Stimulated activated CD4-positive, alpha-beta T cell treated with anti-CD3 and anti-CD28 coated beads, TNF-alpha, amount 100 ng/mL, for 48 hours (primary cell): ENCODE data around the gene CNTNAP5.

ENCODE experiments used
- DNase-seq, 3 donors: peaks; one replicate each; pipeline ENCODE4 v3.0.0-alpha.2; 2020; ENCODE audit warnings: low read depth in 3 of 3

CNTNAP5 gene

GRCh38 chr2:124805060-124805459 is 780.0 kb downstream of the CNTNAP5 start:
- DNase-seq: no peak

- DNase-seq: no peak
These were observed 785.0 kb downstream of the CNTNAP5 start for GRCh38 chr2:124810132-124810531.

- DNase-seq: no peak
These were observed 790.1 kb downstream of the CNTNAP5 start for GRCh38 chr2:124814968-124815745.

- DNase-seq: no peak
These were observed 790.9 kb downstream of the CNTNAP5 start for GRCh38 chr2:124816007-124816406.

- no peak for DNase-seq
These were observed 797.4 kb downstream of the CNTNAP5 start for GRCh38 chr2:124822516-124822915.

GRCh38 chr2:124824441-124824840 is 799.4 kb downstream of the CNTNAP5 start:
- DNase-seq: no peak

- DNase-seq: no peak
These were observed 807.4 kb downstream of the CNTNAP5 start for GRCh38 chr2:124832521-124832920.

- no peak for DNase-seq
These were observed 809.2 kb downstream of the CNTNAP5 start for GRCh38 chr2:124834331-124834730.

- DNase-seq: no peak
These were observed 810.2 kb downstream of the CNTNAP5 start for GRCh38 chr2:124835331-124835730.

GRCh38 chr2:124836416-124836815 is 811.3 kb downstream of the CNTNAP5 start:
- DNase-seq: no peak

- no peak for DNase-seq
These were observed 812.4 kb downstream of the CNTNAP5 start for GRCh38 chr2:124837496-124837895.

GRCh38 chr2:124838406-124838805 is 813.3 kb downstream of the CNTNAP5 start:
- no peak for DNase-seq

GRCh38 chr2:124867247-124867646 is 842.2 kb downstream of the CNTNAP5 start:
- no peak for DNase-seq

- DNase-seq: no peak
These were observed 849.1 kb downstream of the CNTNAP5 start for GRCh38 chr2:124874219-124874618.

GRCh38 chr2:124874676-124875075 is 849.6 kb downstream of the CNTNAP5 start:
- no peak for DNase-seq

- no peak for DNase-seq
These were observed 850.6 kb downstream of the CNTNAP5 start for GRCh38 chr2:124875627-124876244.

- DNase-seq: no peak
These were observed 852.1 kb downstream of the CNTNAP5 start for GRCh38 chr2:124877141-124877577.

GRCh38 chr2:124879640-124880039 is 854.6 kb downstream of the CNTNAP5 start:
- no peak for DNase-seq

- DNase-seq: no peak
These were observed 855.9 kb downstream of the CNTNAP5 start for GRCh38 chr2:124880995-124881394.

- DNase-seq: no peak
These were observed 857.3 kb downstream of the CNTNAP5 start for GRCh38 chr2:124882423-124882822.

GRCh38 chr2:124883595-124883994 is 858.5 kb downstream of the CNTNAP5 start:
- DNase-seq: no peak

GRCh38 chr2:124884315-124884714 is 859.2 kb downstream of the CNTNAP5 start:
- DNase-seq: no peak

- no peak for DNase-seq
These were observed 861.1 kb downstream of the CNTNAP5 start for GRCh38 chr2:124886216-124886615.
